ENCODE data around the gene DNAJB7.

- TF ChIP-seq EZH2 (IDR thresholded peaks at IDR 0.05; ENCODE audit: borderline replicate concordance, low read length) (no peak), CTCF (conservative IDR thresholded peaks at IDR 0.05 in 1 of 2, IDR thresholded peaks at IDR 0.05 in 1 of 2; ENCODE audit: extremely low read depth in 1 of 2, insufficient read depth in 1 of 2, low read depth in 1 of 2, low read length in 2 of 2) (no peak)
Measured at GRCh38 chr22:40855979-40856512, 5.9 kb downstream of the DNAJB7 start.

All from mammary epithelial cell (primary cell).